EL (cell line): ENCODE data around the gene PGC.

ENCODE experiments used
- DNase-seq: peaks from one replicate; pipeline ENCODE4 v3.0.0-alpha.2; 2016

PGC gene

GRCh38 chr6:41728073-41728936 lies 18.9 kb downstream of the PGC start:
- DNase-seq: no peak

GRCh38 chr6:41727705-41728072 lies 19.5 kb downstream of the PGC start:
- DNase-seq: no peak

GRCh38 chr6:41726876-41727275 lies 20.3 kb downstream of the PGC start:
- no peak for DNase-seq

- DNase-seq: no peak
Observed at GRCh38 chr6:41724586-41725501, 22.4 kb downstream of the PGC start.

- DNase-seq: no peak
Observed at GRCh38 chr6:41724228-41724580, 23.0 kb downstream of the PGC start.

DNA sequence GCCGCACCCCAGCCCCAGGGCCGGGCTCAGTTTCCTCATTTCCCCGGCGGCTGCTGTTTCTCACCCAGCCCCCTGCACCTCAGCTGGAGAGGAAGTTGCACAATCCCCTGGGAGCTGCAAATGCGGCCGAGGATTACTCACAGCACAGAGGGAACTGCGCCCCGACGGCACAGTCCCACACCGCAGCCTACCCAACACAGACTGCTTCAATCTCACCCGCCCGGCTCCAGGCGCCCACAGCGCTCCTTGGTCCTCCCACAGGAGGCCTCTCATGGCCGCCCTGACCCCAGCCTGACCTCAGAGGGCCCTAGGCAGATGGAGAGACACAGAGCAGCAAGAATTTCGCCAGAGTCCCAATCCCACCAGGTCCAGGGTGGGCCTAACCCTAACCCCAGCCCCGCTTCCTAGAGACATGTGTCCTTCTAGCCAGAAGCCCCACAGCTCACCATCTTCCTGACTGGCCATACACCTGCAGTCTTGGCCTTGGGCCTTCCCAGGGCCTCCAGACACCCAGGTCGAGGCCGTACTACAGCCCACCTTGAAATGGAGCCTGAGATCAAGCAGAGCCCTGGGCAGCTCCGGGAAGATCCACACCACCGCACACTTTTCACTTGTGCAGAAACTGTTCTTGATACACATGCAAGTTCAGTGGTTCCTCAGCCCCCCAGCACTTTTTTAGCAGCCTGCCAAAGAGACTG lies 23.5 kb downstream of the PGC start:
- peak; percentile 93 for DNase-seq

DNA sequence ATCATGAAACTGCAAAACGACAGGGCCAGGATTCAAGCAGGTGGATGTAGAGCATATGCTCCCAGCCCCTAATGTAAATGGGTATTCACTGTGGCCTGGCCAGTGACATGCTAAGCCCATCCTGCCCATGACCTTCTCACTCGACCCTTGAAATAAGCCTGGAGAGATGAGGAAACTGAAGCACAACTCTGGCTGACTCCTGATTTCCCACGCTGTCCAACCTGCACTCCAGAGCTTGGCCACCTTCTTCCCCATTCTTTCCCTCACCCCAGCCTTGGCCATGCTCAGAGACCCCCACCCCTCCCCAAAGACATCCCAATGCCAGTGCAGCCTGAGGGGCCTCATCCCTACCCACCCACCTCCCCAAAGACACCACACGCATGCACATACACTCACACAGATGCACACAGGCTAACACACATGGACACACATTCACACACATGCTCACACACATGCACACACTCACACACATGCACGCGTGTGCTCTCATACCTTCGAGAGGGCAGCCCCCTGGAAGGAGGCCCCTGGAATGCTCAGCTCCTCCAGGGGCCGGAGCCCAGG lies 24.1 kb downstream of the PGC start:
- DNase-seq: no peak

- no peak for DNase-seq
Observed at GRCh38 chr6:41721414-41721813, 25.8 kb downstream of the PGC start.

GRCh38 chr6:41720783-41721182 lies 26.4 kb downstream of the PGC start:
- no peak for DNase-seq

- DNase-seq: no peak
Observed at GRCh38 chr6:41720262-41720620, 27.0 kb downstream of the PGC start.

GRCh38 chr6:41719436-41720261 lies 27.5 kb downstream of the PGC start:
- DNase-seq: no peak

- no peak for DNase-seq
Observed at GRCh38 chr6:41718828-41719227, 28.4 kb downstream of the PGC start.

- no peak for DNase-seq
Observed at GRCh38 chr6:41717392-41717736, 29.8 kb downstream of the PGC start.

DNA sequence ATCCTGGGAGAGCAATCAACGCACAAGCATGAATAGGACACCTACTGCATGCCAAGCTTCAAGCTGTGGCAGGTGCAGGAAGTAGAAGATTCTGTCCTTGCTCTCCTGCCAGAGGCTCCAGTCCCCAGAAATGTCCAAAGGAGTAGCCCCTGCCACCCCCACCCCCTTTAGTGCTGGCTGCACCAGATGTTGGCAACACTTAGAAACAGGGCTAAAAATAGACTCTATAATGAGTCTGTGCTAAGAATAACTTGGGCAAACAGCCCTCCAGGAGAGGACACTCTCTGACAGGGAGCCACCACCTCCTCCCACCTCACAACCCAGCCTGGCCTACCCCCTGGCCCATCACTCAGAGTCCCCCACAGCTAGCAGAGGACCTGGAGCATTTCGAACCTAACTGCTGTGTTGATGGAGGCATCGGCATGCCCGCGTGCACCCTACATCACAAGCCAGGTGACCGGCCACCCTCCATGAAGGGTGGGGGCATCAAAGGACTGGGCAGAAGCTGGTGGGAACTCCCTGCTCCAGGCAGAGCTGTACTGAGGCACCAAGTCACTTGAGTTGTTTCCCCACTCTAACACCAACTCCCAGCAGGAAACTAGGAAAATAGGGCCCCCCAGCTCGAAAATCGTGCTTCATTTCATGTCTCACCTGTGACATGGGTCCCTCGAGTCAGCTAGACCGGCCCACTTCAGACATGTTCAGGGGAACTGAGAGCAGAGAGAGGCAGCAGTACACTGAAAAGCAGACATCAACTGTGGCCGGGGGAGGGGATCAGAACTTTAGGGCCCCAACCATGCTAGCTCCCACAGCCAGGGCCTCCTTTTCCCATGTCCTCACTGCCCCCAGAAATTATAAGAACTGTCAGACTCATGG lies 30.4 kb downstream of the PGC start:
- DNase-seq: no peak

- DNase-seq: no peak
Observed at GRCh38 chr6:41715795-41716515, 31.2 kb downstream of the PGC start.

GRCh38 chr6:41714556-41715273 lies 32.5 kb downstream of the PGC start:
- DNase-seq: no peak

DNA sequence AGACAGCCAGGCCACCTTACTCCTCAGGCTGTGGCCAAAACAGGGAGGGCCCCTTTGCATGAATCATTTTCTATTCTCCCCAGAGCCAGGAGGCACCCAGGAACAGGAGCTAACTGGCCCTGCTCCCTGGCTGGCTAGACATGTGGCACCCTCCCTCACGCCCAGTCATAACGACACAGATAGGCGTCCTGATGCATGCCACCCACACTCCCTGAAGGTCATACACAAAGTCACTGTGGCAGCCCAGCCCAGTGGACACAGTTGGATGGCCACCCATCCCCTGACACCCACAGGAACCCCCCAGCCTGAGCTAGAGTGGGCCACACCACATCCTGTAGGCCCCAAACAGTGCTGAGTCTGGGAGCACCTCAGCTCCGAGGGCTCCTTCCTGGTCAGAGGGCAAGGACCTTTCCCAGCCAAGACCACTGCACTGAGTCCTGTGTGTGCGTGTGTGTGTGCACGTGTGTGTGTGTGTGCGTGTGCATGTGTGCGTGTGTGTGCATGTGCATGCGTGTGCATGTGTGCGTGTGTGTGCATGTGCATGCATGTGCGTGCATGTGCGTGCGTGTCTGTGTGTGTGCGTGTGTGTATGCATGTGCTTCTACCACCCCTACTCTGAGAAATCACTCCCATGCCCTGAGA lies 33.4 kb downstream of the PGC start:
- DNase-seq: no peak

- peak; percentile 71 for DNase-seq
Observed at GRCh38 chr6:41713159-41713649, 34.0 kb downstream of the PGC start.

GRCh38 chr6:41712651-41713103 lies 34.5 kb downstream of the PGC start:
- no peak for DNase-seq
